ENCODE data around the gene WWC2.

DNA sequence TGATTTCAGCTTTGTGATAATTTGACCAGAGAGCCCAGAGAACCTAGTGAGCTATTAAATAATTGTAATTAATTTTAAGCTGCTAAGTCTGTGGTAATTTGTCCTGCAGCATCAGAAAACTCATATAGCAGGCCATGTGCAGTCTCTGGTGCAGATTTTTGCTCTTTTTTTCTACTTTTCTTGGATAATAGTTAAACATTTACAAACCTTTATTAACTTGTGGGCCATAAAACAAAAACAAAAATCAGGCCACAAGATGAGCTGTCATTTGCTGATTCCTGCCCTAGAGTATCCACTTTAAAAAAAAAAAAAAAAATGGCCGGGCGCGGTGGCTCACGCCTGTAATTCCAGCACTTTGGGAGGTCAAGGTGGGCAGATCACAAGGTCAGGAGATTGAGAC is 121.2 kb downstream of the WWC2 start:
- TF ChIP-seq CTCF (IDR thresholded peaks at IDR 0.05) (no peak), MYC (IDR thresholded peaks at IDR 0.05; ENCODE audit: borderline replicate concordance, low read length) (no peak), MAZ (IDR thresholded peaks at IDR 0.05; ENCODE audit: borderline replicate concordance, low read depth, low read length) (no peak), POLR2A (IDR thresholded peaks at IDR 0.05; ENCODE audit: low read length) (no peak), EP300 (IDR thresholded peaks at IDR 0.05) (no peak), RAD21 (conservative IDR thresholded peaks at IDR 0.05 in 1 of 2, IDR thresholded peaks at IDR 0.05 in 1 of 2) (no peak), ESRRA (IDR thresholded peaks at IDR 0.05; ENCODE audit: borderline replicate concordance, low read length) (no peak)

All from A549 (cell line).